ENCODE measurements around the gene BANP.
"Not testable (repeated sequence)": the region's sequence is repeated elsewhere in the genome, so short reads cannot be mapped to it uniquely, and the experiment has no call there.

Gene BANP

GRCh38 chr16:88118376-88118775, 167.1 kb downstream of the BANP start:
- DNase-seq (ENCODE audit: low spot score) (no peak), FAIRE-seq (no peak)

- FAIRE-seq: not testable (repeated sequence)
- DNase-seq (ENCODE audit: low spot score): peak; percentile 29
Measured at GRCh38 chr16:88118852-88119741, 167.9 kb downstream of the BANP start.

- FAIRE-seq; DNase-seq (ENCODE audit: low spot score): not testable (repeated sequence)
Measured at GRCh38 chr16:88119881-88120751, 168.9 kb downstream of the BANP start.

GRCh38 chr16:88120812-88121211, 169.6 kb downstream of the BANP start:
- no peak for DNase-seq (ENCODE audit: low spot score)
- no peak for FAIRE-seq

GRCh38 chr16:88121391-88121790, 170.2 kb downstream of the BANP start:
- DNase-seq (ENCODE audit: low spot score); FAIRE-seq: not testable (repeated sequence)

GRCh38 chr16:88121886-88122580, 170.8 kb downstream of the BANP start:
- DNase-seq (ENCODE audit: low spot score): no peak
- FAIRE-seq: no peak
